Panc1 (cell line): ENCODE measurements around the gene OR5B2. TPM values are rescaled to one million over a fixed set of nuclear protein-coding genes. Genes with fewer than 3 reads are reported as not detected.
"Not testable (repeated sequence)": the region's sequence is repeated elsewhere in the genome, so short reads cannot be mapped to it uniquely, and the experiment has no call there.

Source experiments
- ATAC-seq: fragments of 200-7000 bp; cut with Tn5 transposase; 2 replicates; pipeline ENCODE4 v1.9.1; 2020; ENCODE audit warnings: mild to moderate bottlenecking, moderate library complexity
- BruUV-seq: library from RNA; stranded (reverse); fragments of 400-500 nt; replicated peaks from 2 replicates; lab custom pipeline; 2021; lab: Mats Ljungman, UMichigan
- CTCF ChIA-PET: fragments of 300-600 bp; sonication (Branson Sonifier 250); formaldehyde crosslinking; loops from one replicate; lab custom pipeline; 2022; ENCODE audit warnings: antibody characterized with exemption; lab: Charles Lee
- POLR2A ChIA-PET: fragments of 300-600 bp; sonication (Branson Sonifier 250); formaldehyde crosslinking; loops from one replicate; lab custom pipeline; 2022; ENCODE audit warnings: antibody characterized with exemption; lab: Charles Lee
- DNase-seq: peaks from one replicate; pipeline ENCODE4 v3.0.0-alpha.2; 2010; ENCODE audit warnings: low read depth, low spot score
- H3K27ac ChIP-seq: 2 replicates; pipeline ENCODE4 v1.5.1; 2011; ENCODE audit warnings: mild to moderate bottlenecking, low read length, inconsistent platforms
- H3K27me3 ChIP-seq: fragments of 200-500 bp; sonication (Bioruptor generic); 2 replicates; pipeline ENCODE4 v1.6.0; 2014; ENCODE audit warnings: low read length, inconsistent platforms; ENCODE audit not compliant: control insufficient read depth, insufficient read depth
- H3K36me3 ChIP-seq: fragments of 200-500 bp; sonication (Bioruptor generic); 2 replicates; pipeline ENCODE4 v1.5.1; 2014; ENCODE audit warnings: inconsistent platforms, mild to moderate bottlenecking, low read length, moderate library complexity; ENCODE audit not compliant: control insufficient read depth, insufficient read depth
- H3K4me1 ChIP-seq: 2 replicates; pipeline ENCODE4 v1.5.1; 2011; ENCODE audit warnings: inconsistent platforms, mild to moderate bottlenecking, low read length, moderate library complexity; ENCODE audit not compliant: control insufficient read depth, insufficient read depth
- H3K4me3 ChIP-seq, 2 experiments: 2 replicates each; pipeline ENCODE4 v1.5.1; 2011 to 2012; ENCODE audit warnings: low read depth in 2 of 2, low read length in 2 of 2, mild to moderate bottlenecking in 2 of 2, inconsistent platforms in 1 of 2, moderate library complexity in 1 of 2
- H3K9me3 ChIP-seq: fragments of 200-500 bp; sonication (Bioruptor generic); 2 replicates; pipeline ENCODE4 v1.5.1; 2014; ENCODE audit warnings: low read depth, mild to moderate bottlenecking, inconsistent platforms, low read length, moderate library complexity; ENCODE audit not compliant: control insufficient read depth, insufficient read depth
- POLR2AphosphoS5 ChIP-seq: IDR thresholded peaks from 2 replicates; pipeline ENCODE4 v1.6.1; 2012; ENCODE audit warnings: mild to moderate bottlenecking, low read depth, low read length, moderate library complexity
- SIN3A ChIP-seq: IDR thresholded peaks from 2 replicates; pipeline ENCODE4 v1.6.1; 2012; ENCODE audit warnings: low read depth, mild to moderate bottlenecking, low read length, moderate library complexity, borderline replicate concordance; ENCODE audit not compliant: insufficient read depth
- TCF7L2 ChIP-seq: IDR thresholded peaks from 2 replicates; pipeline ENCODE4 v1.6.1; 2011; ENCODE audit warnings: mild to moderate bottlenecking, low read depth, low read length, inconsistent platforms
- in situ Hi-C: cut with HindIII; loops from 2 replicates; pipeline ENCODE4 v1.10.0; 2016; ENCODE audit warnings: low sequenced_read_pairs, low pct_unique_long_range_greater_than_20kb
- intact Hi-C: fragments of 100-400 bp; cut with micrococcal nuclease; formaldehyde crosslinking; loops from one replicate; pipeline ENCODE4 v1.10.0; 2022; ENCODE audit not compliant: unreplicated experiment
- total RNA-seq: library from RNA; stranded (reverse); gene quantifications from one replicate; pipeline ENCODE4 v1.2.1, GENCODE V29; 2021; ENCODE audit not compliant: unreplicated experiment
- TF ChIP-seq, protein P1 (sequence below), 2 experiments: IDR thresholded peaks; 2 replicates each; pipeline ENCODE4 v1.6.1; 2011 to 2012; ENCODE audit warnings: low read depth in 2 of 2, control low read depth in 1 of 2, low read length in 1 of 2, mild to moderate bottlenecking in 1 of 2, moderate library complexity in 1 of 2; ENCODE audit not compliant: insufficient read depth in 1 of 2
- TF ChIP-seq, protein P2 (sequence below): fragments of 450-650 bp; IDR thresholded peaks from 2 replicates; pipeline ENCODE4 v1.5.1; 2017; ENCODE audit warnings: mild to moderate bottlenecking

The OR5B2 gene
- total RNA-seq, 1 experiment from 2014 or later, result not detected

DNA sequence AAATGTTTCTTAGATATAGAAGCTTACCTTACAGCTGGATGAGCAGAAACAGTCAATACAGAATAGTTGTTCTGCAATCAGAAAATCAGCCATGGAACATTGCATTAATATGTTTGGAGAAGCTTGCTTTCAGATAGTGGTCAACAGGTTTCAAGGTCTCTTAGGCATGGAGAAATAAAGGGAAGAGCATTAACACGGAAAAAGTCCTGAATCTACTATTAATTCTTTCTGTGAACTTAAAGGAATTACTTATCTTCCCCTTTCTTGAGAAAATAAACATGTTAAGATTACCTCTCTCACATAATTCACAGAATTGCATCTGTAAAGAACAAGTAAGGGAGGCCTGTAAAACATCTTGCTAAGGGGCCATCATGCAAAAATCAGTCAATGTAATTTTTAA is 21.1 kb downstream of the OR5B2 start, which contains the start of gene OR5B3:
Gene OR5B3 (minus strand): TSS at position 101 of the 400 bp plus-strand sequence. CDS start 3,465 bp downstream, outside the sequence.
- no peaks in the 10 kb centered on the region for H3K27me3 ChIP-seq
- H3K36me3 ChIP-seq, result no peaks in the 10 kb centered on the region; the same call in 1 of the 2 replicates
- H3K4me1 ChIP-seq, result no peaks in the 10 kb centered on the region
- TF ChIP-seq TCF7L2 (no peak), POLR2AphosphoS5 (no peak), SIN3A (no peak)
- TF ChIP-seq, protein P1, sequence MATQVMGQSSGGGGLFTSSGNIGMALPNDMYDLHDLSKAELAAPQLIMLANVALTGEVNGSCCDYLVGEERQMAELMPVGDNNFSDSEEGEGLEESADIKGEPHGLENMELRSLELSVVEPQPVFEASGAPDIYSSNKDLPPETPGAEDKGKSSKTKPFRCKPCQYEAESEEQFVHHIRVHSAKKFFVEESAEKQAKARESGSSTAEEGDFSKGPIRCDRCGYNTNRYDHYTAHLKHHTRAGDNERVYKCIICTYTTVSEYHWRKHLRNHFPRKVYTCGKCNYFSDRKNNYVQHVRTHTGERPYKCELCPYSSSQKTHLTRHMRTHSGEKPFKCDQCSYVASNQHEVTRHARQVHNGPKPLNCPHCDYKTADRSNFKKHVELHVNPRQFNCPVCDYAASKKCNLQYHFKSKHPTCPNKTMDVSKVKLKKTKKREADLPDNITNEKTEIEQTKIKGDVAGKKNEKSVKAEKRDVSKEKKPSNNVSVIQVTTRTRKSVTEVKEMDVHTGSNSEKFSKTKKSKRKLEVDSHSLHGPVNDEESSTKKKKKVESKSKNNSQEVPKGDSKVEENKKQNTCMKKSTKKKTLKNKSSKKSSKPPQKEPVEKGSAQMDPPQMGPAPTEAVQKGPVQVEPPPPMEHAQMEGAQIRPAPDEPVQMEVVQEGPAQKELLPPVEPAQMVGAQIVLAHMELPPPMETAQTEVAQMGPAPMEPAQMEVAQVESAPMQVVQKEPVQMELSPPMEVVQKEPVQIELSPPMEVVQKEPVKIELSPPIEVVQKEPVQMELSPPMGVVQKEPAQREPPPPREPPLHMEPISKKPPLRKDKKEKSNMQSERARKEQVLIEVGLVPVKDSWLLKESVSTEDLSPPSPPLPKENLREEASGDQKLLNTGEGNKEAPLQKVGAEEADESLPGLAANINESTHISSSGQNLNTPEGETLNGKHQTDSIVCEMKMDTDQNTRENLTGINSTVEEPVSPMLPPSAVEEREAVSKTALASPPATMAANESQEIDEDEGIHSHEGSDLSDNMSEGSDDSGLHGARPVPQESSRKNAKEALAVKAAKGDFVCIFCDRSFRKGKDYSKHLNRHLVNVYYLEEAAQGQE (IDR thresholded peaks at IDR 0.05; ENCODE audit: insufficient read depth in 1 of 2, low read depth in 2 of 2, low read length in 1 of 2), result no peak
- TF ChIP-seq, protein P2, sequence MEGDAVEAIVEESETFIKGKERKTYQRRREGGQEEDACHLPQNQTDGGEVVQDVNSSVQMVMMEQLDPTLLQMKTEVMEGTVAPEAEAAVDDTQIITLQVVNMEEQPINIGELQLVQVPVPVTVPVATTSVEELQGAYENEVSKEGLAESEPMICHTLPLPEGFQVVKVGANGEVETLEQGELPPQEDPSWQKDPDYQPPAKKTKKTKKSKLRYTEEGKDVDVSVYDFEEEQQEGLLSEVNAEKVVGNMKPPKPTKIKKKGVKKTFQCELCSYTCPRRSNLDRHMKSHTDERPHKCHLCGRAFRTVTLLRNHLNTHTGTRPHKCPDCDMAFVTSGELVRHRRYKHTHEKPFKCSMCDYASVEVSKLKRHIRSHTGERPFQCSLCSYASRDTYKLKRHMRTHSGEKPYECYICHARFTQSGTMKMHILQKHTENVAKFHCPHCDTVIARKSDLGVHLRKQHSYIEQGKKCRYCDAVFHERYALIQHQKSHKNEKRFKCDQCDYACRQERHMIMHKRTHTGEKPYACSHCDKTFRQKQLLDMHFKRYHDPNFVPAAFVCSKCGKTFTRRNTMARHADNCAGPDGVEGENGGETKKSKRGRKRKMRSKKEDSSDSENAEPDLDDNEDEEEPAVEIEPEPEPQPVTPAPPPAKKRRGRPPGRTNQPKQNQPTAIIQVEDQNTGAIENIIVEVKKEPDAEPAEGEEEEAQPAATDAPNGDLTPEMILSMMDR, result no peak
- POLR2A ChIA-PET, result no interaction called here
- intact Hi-C loops, result no loop called here
- in situ Hi-C loops, result no loop called here
- DNase-seq (no peak), ATAC-seq (no peak)
- H3K4me3 ChIP-seq, result no peak within 1 kb of the TSS
- no peak within 1 kb of the TSS for H3K27ac ChIP-seq
- BruUV-seq, result no TSS peak
- H3K9me3 ChIP-seq, result no peaks in the 10 kb centered on the region
- CTCF ChIA-PET, result no interaction called here

DNA sequence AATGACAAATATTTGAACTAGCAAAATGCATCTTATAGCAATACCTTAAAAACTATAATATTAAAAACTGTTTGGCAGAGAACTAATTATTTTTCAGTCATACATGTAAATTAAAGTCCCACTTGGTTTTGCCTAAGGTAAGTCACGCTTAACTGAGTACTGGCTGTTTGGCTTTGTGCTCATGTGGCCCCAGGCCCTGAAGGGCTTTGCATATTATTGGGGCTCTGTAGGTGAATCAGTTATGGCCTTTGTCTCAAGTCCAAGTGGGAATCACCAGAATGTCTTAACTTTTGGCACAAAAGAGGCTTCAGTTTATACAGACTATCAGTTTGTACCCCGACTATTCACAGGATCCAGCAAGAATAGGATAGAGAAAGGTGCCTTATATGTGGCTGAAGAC is 28.3 kb downstream of the OR5B2 start:
- H3K4me1 ChIP-seq, intact Hi-C loops, in situ Hi-C loops, H3K27me3 ChIP-seq, CTCF ChIA-PET, H3K9me3 ChIP-seq, H3K36me3 ChIP-seq, H3K4me3 ChIP-seq, BruUV-seq, H3K27ac ChIP-seq, DNase-seq, POLR2A ChIA-PET, ATAC-seq: not testable (repeated sequence)

DNA sequence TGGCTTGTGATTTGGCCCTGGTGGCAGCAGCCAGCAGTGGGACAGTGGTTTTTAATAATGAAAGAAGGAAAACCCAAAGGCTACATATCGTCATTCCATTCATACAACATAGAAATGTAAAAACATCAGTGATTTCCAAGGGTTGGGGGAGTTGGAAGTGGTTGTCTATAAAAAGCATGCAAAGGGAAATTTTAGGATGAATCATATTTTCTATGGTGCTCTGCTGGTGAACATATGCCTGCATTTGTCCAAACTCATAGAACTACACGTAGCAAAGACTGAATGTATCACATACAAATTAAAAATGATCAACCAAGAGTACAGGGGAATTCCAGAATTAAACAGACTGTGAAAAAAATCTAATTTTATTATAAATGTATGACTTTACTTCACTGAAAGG is 32.3 kb downstream of the OR5B2 start:
- no peak for TF ChIP-seq POLR2AphosphoS5
- no peak for TF ChIP-seq SIN3A
- no peak for TF ChIP-seq TCF7L2
- TF ChIP-seq, protein P2, result no peak
- TF ChIP-seq, protein P1 (IDR thresholded peaks at IDR 0.05; ENCODE audit: insufficient read depth in 1 of 2, low read depth in 2 of 2, low read length in 1 of 2), result no peak
- Histone ChIP-seq H3K4me3 (no peak overlapping the region), H3K27ac (no peak overlapping the region), H3K27me3 (no peaks in the 10 kb centered on the region), H3K4me1 (no peaks in the 10 kb centered on the region), H3K36me3 (no peaks in the 10 kb centered on the region), H3K9me3 (no peaks in the 10 kb centered on the region)
- intact Hi-C loops, result no loop called here
- in situ Hi-C loops, result no loop called here
- ChIA-PET POLR2A (no interaction called here), CTCF (no interaction called here)
- BruUV-seq, result no TSS peak
- no peak for ATAC-seq
- no peak for DNase-seq
